ENCODE measurements around the gene METTL9.

DNA sequence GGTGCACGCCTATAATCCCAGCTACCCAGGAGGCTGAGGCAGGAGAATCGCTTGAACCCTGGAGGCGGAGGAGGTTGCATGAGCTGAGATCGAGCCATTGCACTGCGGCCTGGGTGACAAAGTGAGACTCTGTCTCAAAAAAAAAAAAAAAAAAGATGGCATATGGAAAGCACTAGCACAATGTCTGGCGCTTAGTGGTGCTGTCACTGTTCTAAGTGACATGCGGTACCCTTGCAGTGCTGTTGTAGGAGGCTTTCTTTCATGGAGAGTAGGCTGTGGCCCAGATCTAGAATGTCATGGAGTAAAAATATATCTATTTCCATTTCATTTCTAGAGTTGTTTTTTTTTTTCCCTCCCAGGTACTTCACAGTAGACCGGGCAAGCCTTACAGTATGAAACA is 14.6 kb upstream of the METTL9 start:
- TF ChIP-seq, protein P1, sequence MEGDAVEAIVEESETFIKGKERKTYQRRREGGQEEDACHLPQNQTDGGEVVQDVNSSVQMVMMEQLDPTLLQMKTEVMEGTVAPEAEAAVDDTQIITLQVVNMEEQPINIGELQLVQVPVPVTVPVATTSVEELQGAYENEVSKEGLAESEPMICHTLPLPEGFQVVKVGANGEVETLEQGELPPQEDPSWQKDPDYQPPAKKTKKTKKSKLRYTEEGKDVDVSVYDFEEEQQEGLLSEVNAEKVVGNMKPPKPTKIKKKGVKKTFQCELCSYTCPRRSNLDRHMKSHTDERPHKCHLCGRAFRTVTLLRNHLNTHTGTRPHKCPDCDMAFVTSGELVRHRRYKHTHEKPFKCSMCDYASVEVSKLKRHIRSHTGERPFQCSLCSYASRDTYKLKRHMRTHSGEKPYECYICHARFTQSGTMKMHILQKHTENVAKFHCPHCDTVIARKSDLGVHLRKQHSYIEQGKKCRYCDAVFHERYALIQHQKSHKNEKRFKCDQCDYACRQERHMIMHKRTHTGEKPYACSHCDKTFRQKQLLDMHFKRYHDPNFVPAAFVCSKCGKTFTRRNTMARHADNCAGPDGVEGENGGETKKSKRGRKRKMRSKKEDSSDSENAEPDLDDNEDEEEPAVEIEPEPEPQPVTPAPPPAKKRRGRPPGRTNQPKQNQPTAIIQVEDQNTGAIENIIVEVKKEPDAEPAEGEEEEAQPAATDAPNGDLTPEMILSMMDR (IDR thresholded peaks at IDR 0.05 in 2 of 3, conservative IDR thresholded peaks at IDR 0.05 in 1 of 3; ENCODE audit: borderline replicate concordance in 1 of 3, insufficient read depth in 1 of 3, low read depth in 2 of 3, low read length in 2 of 3) = no peak
- TF ChIP-seq YY1 (IDR thresholded peaks at IDR 0.05; ENCODE audit: extremely low read depth, insufficient replicate concordance, low read depth, low read length) (no peak), POLR2A (IDR thresholded peaks at IDR 0.05; ENCODE audit: borderline replicate concordance, extremely low read depth, insufficient read depth, insufficient read length) (no peak), ZNF274 (IDR thresholded peaks at IDR 0.05; ENCODE audit: low read depth, low read length) (no peak), EZH2 (IDR thresholded peaks at IDR 0.05) (no peak), POLR2AphosphoS5 (IDR thresholded peaks at IDR 0.05; ENCODE audit: low read depth, low read length) (no peak), SP1 (IDR thresholded peaks at IDR 0.05; ENCODE audit: low read depth) (no peak), CEBPB (IDR thresholded peaks at IDR 0.05; ENCODE audit: low read depth) (no peak), SRF (IDR thresholded peaks at IDR 0.05; ENCODE audit: low read depth) (no peak)
- TF ChIP-seq, protein P2, sequence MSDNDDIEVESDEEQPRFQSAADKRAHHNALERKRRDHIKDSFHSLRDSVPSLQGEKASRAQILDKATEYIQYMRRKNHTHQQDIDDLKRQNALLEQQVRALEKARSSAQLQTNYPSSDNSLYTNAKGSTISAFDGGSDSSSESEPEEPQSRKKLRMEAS (IDR thresholded peaks at IDR 0.05) = no peak
